ENCODE data around the gene CCDC88C. TPM values are rescaled to one million over a fixed set of nuclear protein-coding genes. Genes with fewer than 3 reads are reported as not detected.

The CCDC88C gene
- total RNA-seq, 2 donors from 2014 or later: 32.5 to 54.4 TPM

DNA sequence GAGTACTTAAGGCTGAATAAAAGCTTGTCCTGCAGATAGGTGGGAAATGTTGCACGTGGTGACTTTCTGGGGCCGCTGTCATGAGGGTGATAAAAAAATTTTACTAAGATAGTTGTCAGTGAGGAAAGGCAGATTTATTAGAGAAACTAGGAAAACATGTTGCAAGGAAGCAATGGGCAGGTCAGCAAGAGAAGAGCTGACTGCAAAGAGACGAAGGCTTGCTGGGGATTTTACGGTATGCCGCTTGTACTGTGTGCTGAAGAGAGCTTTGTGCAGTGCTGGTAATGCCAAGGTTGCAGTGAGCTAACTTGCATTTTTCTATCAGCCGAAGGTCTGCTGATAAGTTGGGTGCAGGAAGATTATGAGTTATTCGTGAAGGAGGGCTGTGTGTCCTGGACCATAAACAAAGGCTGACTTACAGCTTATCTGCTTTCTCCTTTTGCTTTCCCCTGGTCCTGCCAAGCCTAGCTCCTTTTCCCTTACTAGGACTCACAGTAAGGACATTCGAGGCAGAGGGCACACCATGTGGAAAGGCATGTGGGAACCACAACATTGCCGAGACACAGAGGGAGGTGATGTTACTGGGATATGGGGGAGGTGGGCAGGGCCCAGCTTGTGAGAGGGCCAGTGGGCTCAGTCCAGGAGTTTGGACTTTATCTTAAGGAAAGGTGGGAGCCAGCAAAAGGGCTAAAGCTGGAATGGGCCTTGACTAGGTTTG, 7.4 kb upstream of the CCDC88C start:
- Histone ChIP-seq H3K4me1 (replicated peaks) (no peaks in the 10 kb centered on the region), H3K4me3 (no peak overlapping the region), H3K9me3 (no peaks in the 10 kb centered on the region), H3K36me3 (no peaks in the 10 kb centered on the region), H3K27me3 (replicated peaks; ENCODE audit: insufficient read depth) (no peaks in the 10 kb centered on the region), H3K27ac (no peak overlapping the region)
- WGBS: 65% methylated on average over 9 of the region's 9 CpGs
- intact Hi-C loops (cut with DNase I): no loop called here
- no peak for DNase-seq (ENCODE audit: low spot score)
- no peak for TF ChIP-seq POLR2AphosphoS5 (IDR thresholded peaks at IDR 0.05)
- TF ChIP-seq POLR2A (IDR thresholded peaks at IDR 0.05): no peak
- TF ChIP-seq, protein P1, sequence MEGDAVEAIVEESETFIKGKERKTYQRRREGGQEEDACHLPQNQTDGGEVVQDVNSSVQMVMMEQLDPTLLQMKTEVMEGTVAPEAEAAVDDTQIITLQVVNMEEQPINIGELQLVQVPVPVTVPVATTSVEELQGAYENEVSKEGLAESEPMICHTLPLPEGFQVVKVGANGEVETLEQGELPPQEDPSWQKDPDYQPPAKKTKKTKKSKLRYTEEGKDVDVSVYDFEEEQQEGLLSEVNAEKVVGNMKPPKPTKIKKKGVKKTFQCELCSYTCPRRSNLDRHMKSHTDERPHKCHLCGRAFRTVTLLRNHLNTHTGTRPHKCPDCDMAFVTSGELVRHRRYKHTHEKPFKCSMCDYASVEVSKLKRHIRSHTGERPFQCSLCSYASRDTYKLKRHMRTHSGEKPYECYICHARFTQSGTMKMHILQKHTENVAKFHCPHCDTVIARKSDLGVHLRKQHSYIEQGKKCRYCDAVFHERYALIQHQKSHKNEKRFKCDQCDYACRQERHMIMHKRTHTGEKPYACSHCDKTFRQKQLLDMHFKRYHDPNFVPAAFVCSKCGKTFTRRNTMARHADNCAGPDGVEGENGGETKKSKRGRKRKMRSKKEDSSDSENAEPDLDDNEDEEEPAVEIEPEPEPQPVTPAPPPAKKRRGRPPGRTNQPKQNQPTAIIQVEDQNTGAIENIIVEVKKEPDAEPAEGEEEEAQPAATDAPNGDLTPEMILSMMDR (IDR thresholded peaks at IDR 0.05): no peak

DNA sequence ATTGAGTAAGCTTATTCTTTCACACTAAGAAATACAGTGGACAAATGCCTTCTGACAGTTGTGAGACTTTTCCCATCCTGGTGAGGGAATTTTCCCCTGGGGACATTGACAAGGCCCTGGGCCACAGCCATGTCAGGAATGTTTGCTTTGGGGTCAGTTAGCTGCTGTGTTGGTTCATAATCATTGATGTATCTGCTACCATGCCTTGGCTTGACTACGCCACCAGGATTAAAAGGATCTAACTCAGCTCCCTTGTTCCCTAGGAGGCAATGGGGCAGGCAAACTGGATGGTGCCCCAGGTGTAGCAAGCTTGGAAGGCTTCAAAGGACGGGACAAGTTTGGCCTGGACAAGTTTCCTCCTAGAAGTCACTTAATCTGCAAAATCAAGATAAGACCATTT, 3.1 kb upstream of the CCDC88C start:
- no peak overlapping the region for H3K4me3 ChIP-seq
- 55% methylated on average over 2 of the region's 2 CpGs for WGBS
- no peaks in the 10 kb centered on the region for H3K9me3 ChIP-seq
- H3K36me3 ChIP-seq: no peaks in the 10 kb centered on the region
- no peak overlapping the region for H3K27ac ChIP-seq
- DNase-seq (ENCODE audit: low spot score): no peak
- H3K27me3 ChIP-seq (replicated peaks; ENCODE audit: insufficient read depth): no peaks in the 10 kb centered on the region
- peaks cover 5% of the 10 kb centered on the region for H3K4me1 ChIP-seq (replicated peaks)
- intact Hi-C loops (cut with DNase I): no loop called here
- no peak for TF ChIP-seq POLR2AphosphoS5 (IDR thresholded peaks at IDR 0.05)
- TF ChIP-seq POLR2A (IDR thresholded peaks at IDR 0.05): no peak
- TF ChIP-seq, protein P1 (IDR thresholded peaks at IDR 0.05): no peak

DNA sequence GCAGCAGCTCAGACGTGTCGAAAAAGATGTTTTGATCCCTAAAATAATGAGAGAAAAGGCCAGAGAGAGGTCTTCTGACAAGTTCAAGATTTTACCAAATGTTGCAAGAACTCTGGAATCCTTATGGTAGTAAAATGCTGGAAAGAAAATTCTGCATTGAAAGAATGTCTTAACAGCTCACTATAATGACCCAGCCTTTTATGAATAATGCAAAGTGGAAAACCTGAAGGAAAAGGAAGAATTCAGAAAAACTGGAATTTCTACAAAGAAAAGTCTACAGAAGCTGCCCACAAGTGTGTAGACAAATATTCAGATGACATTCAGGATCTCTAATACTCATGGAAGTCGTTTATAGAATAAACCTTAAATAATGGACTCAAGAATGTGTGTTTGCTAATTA, 1.8 kb upstream of the CCDC88C start:
- whole genome bisulfite sequencing: 37% methylated on average over 3 of the region's 3 CpGs
- Histone ChIP-seq H3K36me3 (no peaks in the 10 kb centered on the region), H3K9me3 (no peaks in the 10 kb centered on the region), H3K27me3 (replicated peaks; ENCODE audit: insufficient read depth) (no peaks in the 10 kb centered on the region), H3K4me3 (no peak overlapping the region), H3K4me1 (replicated peaks) (peaks cover 5% of the 10 kb centered on the region), H3K27ac (no peak overlapping the region)
- intact Hi-C loops (cut with DNase I): no loop called here
- no peak for DNase-seq (ENCODE audit: low spot score)
- no peak for TF ChIP-seq POLR2AphosphoS5 (IDR thresholded peaks at IDR 0.05)
- no peak for TF ChIP-seq POLR2A (IDR thresholded peaks at IDR 0.05)
- TF ChIP-seq, protein P1 (IDR thresholded peaks at IDR 0.05): no peak

DNA sequence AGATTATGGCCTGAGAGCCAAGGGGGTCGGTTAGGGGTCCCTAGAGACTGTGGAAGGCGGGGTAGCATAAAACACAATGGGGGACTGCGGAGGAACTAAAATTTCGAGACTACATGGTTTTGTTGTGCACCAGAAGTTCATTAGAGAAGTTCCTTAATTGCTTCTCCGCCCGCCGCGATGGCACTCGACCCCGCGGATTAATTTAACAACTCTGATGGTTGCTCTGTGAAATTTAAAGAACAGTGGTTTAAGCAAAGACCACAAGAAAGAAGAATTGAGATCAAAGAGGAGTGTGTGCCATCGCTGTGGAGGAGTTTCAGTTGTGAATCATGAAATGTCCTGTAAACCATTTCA, 1.4 kb upstream of the CCDC88C start:
- H3K36me3 ChIP-seq: no peaks in the 10 kb centered on the region
- no peak overlapping the region for H3K27ac ChIP-seq
- no peaks in the 10 kb centered on the region for H3K9me3 ChIP-seq
- peak overlapping the region in 1 of 2 donors; percentile 65 for H3K4me3 ChIP-seq
- no peaks in the 10 kb centered on the region for H3K27me3 ChIP-seq (replicated peaks; ENCODE audit: insufficient read depth)
- intact Hi-C loops (cut with DNase I): no loop called here
- WGBS: 50% methylated on average over 12 of the region's 12 CpGs
- TF ChIP-seq POLR2A (IDR thresholded peaks at IDR 0.05) (no peak), POLR2AphosphoS5 (IDR thresholded peaks at IDR 0.05) (no peak)
- TF ChIP-seq, protein P1 (IDR thresholded peaks at IDR 0.05): peak in 1 of 4 experiments; percentile 33
- DNase-seq (ENCODE audit: low spot score): no peak
- peaks cover 5% of the 10 kb centered on the region for H3K4me1 ChIP-seq (replicated peaks)

Data from prostate gland (tissue), 2 donors.